Suppressor macrophage treated with lipopolysaccharide for 1 hour (primary cell): ENCODE data around the gene ADAMTS9.

Source experiments
- DNase-seq, 3 donors: peaks; one replicate each; pipeline ENCODE4 v3.0.0-alpha.2; 2020 to 2022

Gene ADAMTS9

GRCh38 chr3:64650715-64651114 is 37.1 kb downstream of the ADAMTS9 start:
- no peak for DNase-seq

- no peak for DNase-seq
Measured at GRCh38 chr3:64650096-64650622, 37.6 kb downstream of the ADAMTS9 start.

GRCh38 chr3:64648927-64649906 is 38.6 kb downstream of the ADAMTS9 start:
- DNase-seq, result no peak

- DNase-seq, result no peak
Measured at GRCh38 chr3:64647825-64648224, 40.0 kb downstream of the ADAMTS9 start.

GRCh38 chr3:64645243-64645642 is 42.6 kb downstream of the ADAMTS9 start:
- no peak for DNase-seq

- no peak for DNase-seq
Measured at GRCh38 chr3:64644483-64644882, 43.3 kb downstream of the ADAMTS9 start.

- no peak for DNase-seq
Measured at GRCh38 chr3:64642327-64643151, 45.3 kb downstream of the ADAMTS9 start.

GRCh38 chr3:64638981-64639481 is 48.8 kb downstream of the ADAMTS9 start:
- DNase-seq, result no peak

- DNase-seq, result no peak
Measured at GRCh38 chr3:64638511-64638910, 49.3 kb downstream of the ADAMTS9 start.

- no peak for DNase-seq
Measured at GRCh38 chr3:64634417-64634816, 53.4 kb downstream of the ADAMTS9 start.

GRCh38 chr3:64631951-64632350 is 55.8 kb downstream of the ADAMTS9 start:
- DNase-seq, result no peak

GRCh38 chr3:64627471-64628321 is 60.1 kb downstream of the ADAMTS9 start:
- DNase-seq, result no peak

GRCh38 chr3:64627042-64627441 is 60.8 kb downstream of the ADAMTS9 start:
- DNase-seq, result no peak

GRCh38 chr3:64625381-64625780 is 62.4 kb downstream of the ADAMTS9 start:
- no peak for DNase-seq

GRCh38 chr3:64623125-64623524 is 64.7 kb downstream of the ADAMTS9 start:
- DNase-seq, result no peak

- DNase-seq, result no peak
Measured at GRCh38 chr3:64621726-64622395, 65.9 kb downstream of the ADAMTS9 start.

GRCh38 chr3:64621275-64621674 is 66.5 kb downstream of the ADAMTS9 start:
- no peak for DNase-seq

- no peak for DNase-seq
Measured at GRCh38 chr3:64620020-64620419, 67.8 kb downstream of the ADAMTS9 start.

GRCh38 chr3:64619216-64619615 is 68.6 kb downstream of the ADAMTS9 start:
- DNase-seq, result no peak

- no peak for DNase-seq
Measured at GRCh38 chr3:64617610-64618009, 70.2 kb downstream of the ADAMTS9 start.

GRCh38 chr3:64616953-64617352 is 70.8 kb downstream of the ADAMTS9 start:
- no peak for DNase-seq
